GM23338 (cell line): ENCODE results near the gene CPLX1. TPM values are rescaled to one million over a fixed set of nuclear protein-coding genes. Genes with fewer than 3 reads are reported as not detected.

Source experiments
- ATAC-seq: fragments of 200-7000 bp; cut with Tn5 transposase; 3 replicates; pipeline ENCODE4 v1.9.1; 2020
- DNase-seq: peaks from one replicate; pipeline ENCODE4 v3.0.0-alpha.2; 2015; ENCODE audit warnings: low spot score
- H2AFZ ChIP-seq: fragments of 200-600 bp; sonication (generic); 2 replicates; pipeline ENCODE4 v1.8.0; 2016; ENCODE audit warnings: antibody characterized with exemption, mild to moderate bottlenecking, moderate library complexity
- H3F3A ChIP-seq: fragments of 200-600 bp; sonication (generic); replicated peaks from 2 replicates; pipeline ENCODE4 v1.8.0; 2017; ENCODE audit warnings: antibody characterized with exemption, mixed run types, low read depth
- H3K27ac ChIP-seq: fragments of 200-600 bp; sonication (generic); 2 replicates; pipeline ENCODE4 v1.6.1; 2016; ENCODE audit warnings: low read depth
- H3K27me3 ChIP-seq: fragments of 200-600 bp; sonication (generic); 2 replicates; pipeline ENCODE4 v1.8.0; 2016; ENCODE audit warnings: mild to moderate bottlenecking, mixed run types, moderate library complexity; ENCODE audit not compliant: insufficient read depth
- H3K36me3 ChIP-seq: fragments of 200-600 bp; sonication (generic); 2 replicates; pipeline ENCODE4 v1.8.0; 2016; ENCODE audit warnings: mild to moderate bottlenecking; ENCODE audit not compliant: insufficient read depth
- H3K4me1 ChIP-seq: fragments of 200-600 bp; sonication (generic); 2 replicates; pipeline ENCODE4 v1.8.0; 2016; ENCODE audit warnings: mild to moderate bottlenecking, moderate library complexity; ENCODE audit not compliant: insufficient read depth
- H3K4me2 ChIP-seq: fragments of 200-600 bp; sonication (generic); 2 replicates; pipeline ENCODE4 v1.7.1; 2017; ENCODE audit warnings: mixed run types
- H3K4me3 ChIP-seq: fragments of 200-600 bp; sonication (generic); 2 replicates; pipeline ENCODE4 v1.6.1; 2016; ENCODE audit warnings: mixed run types
- H3K79me2 ChIP-seq: fragments of 200-600 bp; sonication (generic); replicated peaks from 2 replicates; pipeline ENCODE4 v1.8.0; 2017; ENCODE audit warnings: mild to moderate bottlenecking; ENCODE audit not compliant: insufficient read depth
- H3K9me2 ChIP-seq: fragments of 200-600 bp; sonication (generic); 2 replicates; pipeline ENCODE4 v1.8.0; 2017; ENCODE audit not compliant: insufficient read depth
- H4K20me1 ChIP-seq: fragments of 200-600 bp; sonication (generic); replicated peaks from 2 replicates; pipeline ENCODE4 v1.8.0; 2017; ENCODE audit warnings: mild to moderate bottlenecking; ENCODE audit not compliant: insufficient read depth
- H3K27ac Mint-ChIP-seq: 2 replicates; pipeline ENCODE4 v1.8.0; 2020; ENCODE audit warnings: inconsistent platforms, mild to moderate bottlenecking, moderate library complexity, mixed read lengths
- H3K27me3 Mint-ChIP-seq: 3 replicates; pipeline ENCODE4 v1.8.0; 2022; ENCODE audit warnings: low read depth, mild to moderate bottlenecking, moderate library complexity, mixed read lengths, inconsistent platforms; ENCODE audit not compliant: insufficient read depth, poor library complexity
- H3K36me3 Mint-ChIP-seq: 3 replicates; pipeline ENCODE4 v1.8.0; 2021; ENCODE audit warnings: low read depth, mild to moderate bottlenecking, inconsistent platforms, moderate library complexity, mixed read lengths
- H3K4me1 Mint-ChIP-seq: 3 replicates; pipeline ENCODE4 v1.8.0; 2020; ENCODE audit warnings: mild to moderate bottlenecking, inconsistent platforms, mixed read lengths
- H3K4me3 Mint-ChIP-seq: 3 replicates; pipeline ENCODE4 v1.8.0; 2021; ENCODE audit warnings: moderate library complexity, mild to moderate bottlenecking, inconsistent platforms, mixed read lengths
- H3K9me3 Mint-ChIP-seq: 3 replicates; pipeline ENCODE4 v1.8.0; 2020; ENCODE audit warnings: moderate library complexity, mild to moderate bottlenecking, inconsistent platforms, mixed read lengths
- EZH2 ChIP-seq: fragments of 200-600 bp; sonication (generic); IDR thresholded peaks from one replicate; pipeline ENCODE4 v1.8.0; 2017; ENCODE audit warnings: antibody characterized with exemption, mild to moderate bottlenecking, low read depth; ENCODE audit not compliant: unreplicated experiment
- EZH2phosphoT487 ChIP-seq: fragments of 200-600 bp; sonication (generic); IDR thresholded peaks from one replicate; pipeline ENCODE4 v1.8.1; 2018; ENCODE audit warnings: antibody characterized with exemption; ENCODE audit not compliant: unreplicated experiment
- JUNB ChIP-seq: IDR thresholded peaks from one replicate; pipeline ENCODE4 v1.6.1; 2016; ENCODE audit warnings: antibody characterized with exemption; ENCODE audit not compliant: unreplicated experiment
- REST ChIP-seq: IDR thresholded peaks from one replicate; pipeline ENCODE4 v1.6.1; 2018; ENCODE audit warnings: antibody characterized with exemption; ENCODE audit not compliant: unreplicated experiment
- ZNF114 ChIP-seq: fragments of 250-450 bp; sonication (Bioruptor Pico); IDR thresholded peaks from 2 replicates; pipeline ENCODE4 v1.5.0; 2020; ENCODE audit warnings: mild to moderate bottlenecking, moderate library complexity
- ZNF331 ChIP-seq: fragments of 250-450 bp; sonication (Bioruptor Pico); IDR thresholded peaks from 2 replicates; pipeline ENCODE4 v1.5.0; 2020; ENCODE audit warnings: low read depth, mild to moderate bottlenecking, moderate library complexity
- ZNF462 ChIP-seq: fragments of 250-450 bp; sonication (Bioruptor Pico); IDR thresholded peaks from 2 replicates; pipeline ENCODE4 v1.5.0; 2020; ENCODE audit warnings: mild to moderate bottlenecking, moderate library complexity
- polyA plus RNA-seq: library from polyadenylated mRNA; unstranded; fragments of >200 nt; fragmentation: Nextera tagmentation; extraction: Ambion mirVana; gene quantifications from 2 replicates; pipeline ENCODE4 v1.2.1, GENCODE V29; 2016
- total RNA-seq: library from RNA; depleted of rRNA; stranded (reverse); fragments of >200 nt; shearing (Covaris generic); gene quantifications from 2 replicates; pipeline ENCODE4 v1.2.3, GENCODE V29; 2014
- TF ChIP-seq, protein P1 (sequence below), 2 experiments: fragments of 200-600 bp in 1 of 2; sonication (generic) in 1 of 2; conservative IDR thresholded peaks; 2 replicates each; pipeline versions ENCODE4 v1.5.1 to v1.6.1; 2016 to 2017; ENCODE audit warnings: antibody characterized with exemption in 2 of 2, low read depth in 2 of 2, mild to moderate bottlenecking in 2 of 2, moderate library complexity in 1 of 2
- TF ChIP-seq, protein P2 (sequence below): IDR thresholded peaks from 2 replicates; pipeline ENCODE4 v1.6.1; 2016; ENCODE audit warnings: antibody characterized with exemption

The CPLX1 gene
- total and polyA plus RNA-seq, 2 experiments from 2014 or later: 0.86 to 0.97 TPM

DNA sequence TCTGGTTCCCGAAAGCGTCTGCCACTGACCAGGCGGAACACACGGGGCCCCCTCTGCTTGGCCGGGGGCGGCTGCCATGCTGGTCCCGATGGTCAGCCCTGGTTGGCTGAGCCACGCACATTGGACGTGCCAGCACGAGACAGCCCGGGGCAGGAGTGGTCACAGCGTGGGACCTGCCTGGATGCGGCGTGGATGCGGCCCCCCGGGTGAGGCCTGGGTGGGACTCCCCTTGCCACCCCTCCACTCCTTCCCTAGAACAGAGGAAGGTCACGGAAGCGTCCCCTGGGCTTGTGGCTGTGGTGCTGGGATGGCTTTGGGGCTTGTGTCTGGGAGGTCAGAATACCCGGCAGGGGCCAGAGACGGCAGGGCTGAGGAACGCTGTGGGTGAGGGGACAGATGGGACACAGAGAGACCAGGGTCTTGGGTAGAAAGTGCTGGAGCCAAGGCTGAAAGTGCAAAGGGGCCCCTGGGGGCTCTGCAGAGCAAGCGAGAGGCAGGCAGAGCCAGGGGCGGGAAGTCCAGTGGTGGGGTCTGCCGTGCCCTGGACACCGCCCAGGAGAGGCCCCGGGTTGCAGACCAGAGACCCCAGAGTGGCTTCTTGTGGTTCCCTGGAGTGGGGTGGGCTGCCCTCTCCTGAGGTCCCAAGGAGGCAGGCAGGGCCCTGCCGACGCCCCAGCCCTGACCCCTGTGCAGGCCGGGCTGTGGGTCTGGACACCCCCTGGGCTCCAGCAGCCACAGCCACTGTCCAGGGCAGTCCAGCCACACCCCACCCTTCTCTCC lies 8.6 kb upstream of the CPLX1 start (continued):
- TF ChIP-seq REST (no peak), ZNF331 (CRISPR knock-in tag) (no peak), ZNF114 (CRISPR knock-in tag) (no peak)

DNA sequence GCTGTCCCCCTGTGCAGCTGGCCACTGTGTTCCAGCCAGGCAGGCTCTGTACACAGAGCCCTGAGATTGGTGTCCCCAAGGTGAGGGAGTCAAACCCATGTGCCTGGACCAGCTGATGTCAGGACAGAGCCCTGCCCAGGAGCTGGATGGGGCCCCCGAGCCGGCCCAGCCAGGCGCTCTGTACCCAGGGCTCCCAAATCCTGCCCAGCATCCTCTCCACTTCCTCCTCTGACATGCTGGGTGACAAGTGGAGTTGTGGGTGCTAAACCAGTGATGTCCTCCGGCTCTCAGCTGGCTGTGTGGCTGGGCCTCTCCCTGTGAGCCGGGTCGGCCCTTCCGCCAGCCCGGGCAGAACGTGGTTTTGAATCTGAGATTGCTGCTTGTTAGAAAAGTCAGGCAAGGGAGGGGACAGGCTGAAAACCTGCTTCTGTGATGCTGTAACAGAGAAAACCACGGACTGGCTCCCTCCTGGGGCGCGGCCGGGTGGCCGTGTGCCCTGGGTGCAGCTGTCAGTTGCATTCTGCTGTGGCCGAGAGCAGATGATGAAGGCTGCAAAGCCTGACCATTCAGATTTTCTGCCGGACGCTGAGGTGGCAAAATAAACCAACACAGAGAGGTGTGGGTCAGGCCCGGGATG lies 7.9 kb upstream of the CPLX1 start:
- TF ChIP-seq EZH2 (no peak), ZNF331 (CRISPR knock-in tag) (no peak), ZNF462 (CRISPR knock-in tag) (no peak), JUNB (no peak), ZNF114 (CRISPR knock-in tag) (no peak), EZH2phosphoT487 (no peak)
- TF ChIP-seq, protein P1, sequence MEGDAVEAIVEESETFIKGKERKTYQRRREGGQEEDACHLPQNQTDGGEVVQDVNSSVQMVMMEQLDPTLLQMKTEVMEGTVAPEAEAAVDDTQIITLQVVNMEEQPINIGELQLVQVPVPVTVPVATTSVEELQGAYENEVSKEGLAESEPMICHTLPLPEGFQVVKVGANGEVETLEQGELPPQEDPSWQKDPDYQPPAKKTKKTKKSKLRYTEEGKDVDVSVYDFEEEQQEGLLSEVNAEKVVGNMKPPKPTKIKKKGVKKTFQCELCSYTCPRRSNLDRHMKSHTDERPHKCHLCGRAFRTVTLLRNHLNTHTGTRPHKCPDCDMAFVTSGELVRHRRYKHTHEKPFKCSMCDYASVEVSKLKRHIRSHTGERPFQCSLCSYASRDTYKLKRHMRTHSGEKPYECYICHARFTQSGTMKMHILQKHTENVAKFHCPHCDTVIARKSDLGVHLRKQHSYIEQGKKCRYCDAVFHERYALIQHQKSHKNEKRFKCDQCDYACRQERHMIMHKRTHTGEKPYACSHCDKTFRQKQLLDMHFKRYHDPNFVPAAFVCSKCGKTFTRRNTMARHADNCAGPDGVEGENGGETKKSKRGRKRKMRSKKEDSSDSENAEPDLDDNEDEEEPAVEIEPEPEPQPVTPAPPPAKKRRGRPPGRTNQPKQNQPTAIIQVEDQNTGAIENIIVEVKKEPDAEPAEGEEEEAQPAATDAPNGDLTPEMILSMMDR (conservative IDR thresholded peaks at IDR 0.05; ENCODE audit: low read depth in 2 of 2): no peak
- TF ChIP-seq, protein P2, sequence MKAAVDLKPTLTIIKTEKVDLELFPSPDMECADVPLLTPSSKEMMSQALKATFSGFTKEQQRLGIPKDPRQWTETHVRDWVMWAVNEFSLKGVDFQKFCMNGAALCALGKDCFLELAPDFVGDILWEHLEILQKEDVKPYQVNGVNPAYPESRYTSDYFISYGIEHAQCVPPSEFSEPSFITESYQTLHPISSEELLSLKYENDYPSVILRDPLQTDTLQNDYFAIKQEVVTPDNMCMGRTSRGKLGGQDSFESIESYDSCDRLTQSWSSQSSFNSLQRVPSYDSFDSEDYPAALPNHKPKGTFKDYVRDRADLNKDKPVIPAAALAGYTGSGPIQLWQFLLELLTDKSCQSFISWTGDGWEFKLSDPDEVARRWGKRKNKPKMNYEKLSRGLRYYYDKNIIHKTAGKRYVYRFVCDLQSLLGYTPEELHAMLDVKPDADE: no peak
- H3K4me3 ChIP-seq: no peak overlapping the region
- no peaks in the 10 kb centered on the region for H3K4me1 ChIP-seq
- no peaks in the 10 kb centered on the region for H3K79me2 ChIP-seq
- Mint-ChIP-seq H3K4me1 (no peaks in the 10 kb centered on the region), H3K27ac (no peak overlapping the region), H3K27me3 (peaks cover 11% of the 10 kb centered on the region), H3K4me3 (no peak overlapping the region), H3K36me3 (peaks cover 5% of the 10 kb centered on the region; the same call in 1 of the 3 replicates), H3K9me3 (peaks cover 12% of the 10 kb centered on the region)
- no peaks in the 10 kb centered on the region for H4K20me1 ChIP-seq
- no peaks in the 10 kb centered on the region for H3K27me3 ChIP-seq
- H3K36me3 ChIP-seq: no peaks in the 10 kb centered on the region
- no peak overlapping the region for H3K4me2 ChIP-seq
- no peak overlapping the region for H3K27ac ChIP-seq
- no peak for ATAC-seq
- H3K9me2 ChIP-seq: no peaks in the 10 kb centered on the region
- H2AFZ ChIP-seq: no peak overlapping the region
- H3F3A ChIP-seq: no peaks in the 10 kb centered on the region
- no peak for DNase-seq
